PC-3 (cell line): ENCODE results near the gene TPRG1.

Source experiments
- EZH2 ChIP-seq: fragments of 300-600 bp; sonication (generic); IDR thresholded peaks from one replicate; pipeline ENCODE4 v1.6.1; 2017; ENCODE audit warnings: antibody characterized with exemption, mild to moderate bottlenecking, low read length; ENCODE audit not compliant: unreplicated experiment
- TF ChIP-seq, protein P1 (sequence below): fragments of 300-600 bp; sonication (generic); conservative IDR thresholded peaks from 2 replicates; pipeline ENCODE4 v1.5.1; 2017; ENCODE audit warnings: antibody characterized with exemption, low read depth, mild to moderate bottlenecking, low read length

GRCh38 chr3:189236352-189236751 lies 64.6 kb downstream of the TPRG1 start:
- TF ChIP-seq EZH2, result no peak
- TF ChIP-seq, protein P1, sequence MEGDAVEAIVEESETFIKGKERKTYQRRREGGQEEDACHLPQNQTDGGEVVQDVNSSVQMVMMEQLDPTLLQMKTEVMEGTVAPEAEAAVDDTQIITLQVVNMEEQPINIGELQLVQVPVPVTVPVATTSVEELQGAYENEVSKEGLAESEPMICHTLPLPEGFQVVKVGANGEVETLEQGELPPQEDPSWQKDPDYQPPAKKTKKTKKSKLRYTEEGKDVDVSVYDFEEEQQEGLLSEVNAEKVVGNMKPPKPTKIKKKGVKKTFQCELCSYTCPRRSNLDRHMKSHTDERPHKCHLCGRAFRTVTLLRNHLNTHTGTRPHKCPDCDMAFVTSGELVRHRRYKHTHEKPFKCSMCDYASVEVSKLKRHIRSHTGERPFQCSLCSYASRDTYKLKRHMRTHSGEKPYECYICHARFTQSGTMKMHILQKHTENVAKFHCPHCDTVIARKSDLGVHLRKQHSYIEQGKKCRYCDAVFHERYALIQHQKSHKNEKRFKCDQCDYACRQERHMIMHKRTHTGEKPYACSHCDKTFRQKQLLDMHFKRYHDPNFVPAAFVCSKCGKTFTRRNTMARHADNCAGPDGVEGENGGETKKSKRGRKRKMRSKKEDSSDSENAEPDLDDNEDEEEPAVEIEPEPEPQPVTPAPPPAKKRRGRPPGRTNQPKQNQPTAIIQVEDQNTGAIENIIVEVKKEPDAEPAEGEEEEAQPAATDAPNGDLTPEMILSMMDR, result no peak
